Caco-2 (cell line): ENCODE measurements around the gene INHBA. TPM values are rescaled to one million over a fixed set of nuclear protein-coding genes. Genes with fewer than 3 reads are reported as not detected.

ENCODE experiments used
- BruUV-seq: library from RNA; stranded (reverse); fragments of 400-500 nt; replicated peaks from 2 replicates; lab custom pipeline; 2021; lab: Mats Ljungman, UMichigan
- CTCF ChIA-PET: fragments of 300-600 bp; sonication (Branson Sonifier 250); formaldehyde crosslinking; loops from one replicate; lab custom pipeline; 2022; ENCODE audit warnings: antibody characterized with exemption; lab: Charles Lee
- POLR2A ChIA-PET: fragments of 300-600 bp; sonication (Branson Sonifier 250); formaldehyde crosslinking; loops from one replicate; lab custom pipeline; 2022; ENCODE audit warnings: antibody characterized with exemption; lab: Charles Lee
- DNase-seq, 2 experiments: peaks; one replicate each; pipeline versions ENCODE4 v3.0.0 to v3.0.0-alpha.2; 2020 to 2022
- H3K27me3 ChIP-seq: replicated peaks from 2 replicates; pipeline ENCODE4 v1.6.0; 2011; ENCODE audit warnings: low read length; ENCODE audit not compliant: control insufficient read depth, insufficient read depth
- H3K36me3 ChIP-seq: 2 replicates; pipeline ENCODE4 v1.5.1; 2011; ENCODE audit warnings: low read length; ENCODE audit not compliant: control insufficient read depth, insufficient read depth
- H3K4me1 ChIP-seq: fragments of 250-450 bp; sonication (Bioruptor Pico); 2 replicates; pipeline ENCODE4 v1.5.1; 2020; ENCODE audit warnings: mild to moderate bottlenecking
- H3K4me3 ChIP-seq: 2 replicates; pipeline ENCODE4 v1.5.1; 2011; ENCODE audit warnings: low read depth, mild to moderate bottlenecking, control low read depth, low read length
- H3K9me3 ChIP-seq: fragments of 250-450 bp; sonication (Bioruptor Pico); 2 replicates; pipeline ENCODE4 v1.5.1; 2020; ENCODE audit warnings: mild to moderate bottlenecking, moderate library complexity
- H3K27ac Mint-ChIP-seq: one replicate; pipeline ENCODE4 v1.8.0; 2022; ENCODE audit warnings: mixed read lengths; ENCODE audit not compliant: unreplicated experiment
- H3K27me3 Mint-ChIP-seq: one replicate; pipeline ENCODE4 v1.8.0; 2022; ENCODE audit warnings: mixed read lengths; ENCODE audit not compliant: insufficient read depth, unreplicated experiment
- H3K36me3 Mint-ChIP-seq: one replicate; pipeline ENCODE4 v1.8.0; 2022; ENCODE audit warnings: mild to moderate bottlenecking, mixed read lengths; ENCODE audit not compliant: insufficient read depth, unreplicated experiment
- H3K4me1 Mint-ChIP-seq: one replicate; pipeline ENCODE4 v1.8.0; 2022; ENCODE audit warnings: low read depth, mixed read lengths; ENCODE audit not compliant: unreplicated experiment
- H3K4me3 Mint-ChIP-seq: one replicate; pipeline ENCODE4 v1.8.0; 2022; ENCODE audit warnings: mild to moderate bottlenecking, moderate library complexity, mixed read lengths; ENCODE audit not compliant: unreplicated experiment
- H3K9me3 Mint-ChIP-seq: one replicate; pipeline ENCODE4 v1.8.0; 2022; ENCODE audit warnings: mixed read lengths; ENCODE audit not compliant: unreplicated experiment
- CTCF ChIP-seq, 2 experiments: fragments of 200-600 bp in 1 of 2; IDR thresholded peaks; 1 replicate in 1 of 2; 2 replicates in 1 of 2; pipeline versions ENCODE4 v1.5.1 to v1.8.0; 2011 to 2022; ENCODE audit warnings: antibody characterized with exemption in 1 of 2, control low read depth in 1 of 2, inconsistent platforms in 1 of 2, low read depth in 1 of 2, low read length in 1 of 2, mild to moderate bottlenecking in 1 of 2, moderate library complexity in 1 of 2; ENCODE audit not compliant: insufficient read depth in 1 of 2, severe bottlenecking in 1 of 2, unreplicated experiment in 1 of 2
- intact Hi-C: fragments of 100-400 bp; cut with micrococcal nuclease; formaldehyde crosslinking; loops from one replicate; pipeline ENCODE4 v1.10.0; 2022; ENCODE audit not compliant: unreplicated experiment
- total RNA-seq: library from RNA; stranded (reverse); gene quantifications from 2 replicates; pipeline ENCODE4 v1.2.3, GENCODE V29; 2022

INHBA gene
- total RNA-seq, 1 experiment from 2014 or later = 0.52 TPM

DNA sequence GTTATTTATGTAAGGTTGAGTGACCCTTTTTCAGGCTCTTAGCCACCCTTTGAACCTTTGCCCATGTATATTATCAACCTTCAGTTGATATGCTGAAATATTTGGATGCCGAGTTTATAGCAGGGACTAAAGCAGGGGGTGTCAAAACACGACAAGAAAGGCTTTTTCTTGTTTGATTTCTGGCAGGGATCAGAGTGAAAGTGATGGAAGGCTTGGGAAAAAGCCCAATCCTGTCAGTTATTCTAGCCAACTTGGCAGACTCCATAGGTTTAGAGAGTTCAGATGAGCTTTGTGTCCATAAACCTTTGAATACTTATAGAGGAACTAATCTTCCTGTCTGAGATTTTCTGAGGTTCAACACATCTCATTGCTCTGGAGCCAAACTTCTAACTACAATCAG is 47.5 kb downstream of the INHBA start:
- H3K4me1 ChIP-seq = no peaks in the 10 kb centered on the region
- Mint-ChIP-seq H3K4me3 (no peak overlapping the region), H3K27ac (no peak overlapping the region), H3K36me3 (no peaks in the 10 kb centered on the region), H3K9me3 (no peaks in the 10 kb centered on the region), H3K27me3 (peaks cover 10% of the 10 kb centered on the region), H3K4me1 (no peaks in the 10 kb centered on the region)
- no peak for TF ChIP-seq CTCF (IDR thresholded peaks at IDR 0.05; ENCODE audit: insufficient read depth in 1 of 2, low read depth in 1 of 2, low read length in 1 of 2, severe bottlenecking in 1 of 2, unreplicated experiment in 1 of 2)
- no peaks in the 10 kb centered on the region for H3K27me3 ChIP-seq
- ChIA-PET POLR2A (no interaction called here), CTCF (no interaction called here)
- intact Hi-C loops = no loop called here
- H3K36me3 ChIP-seq = no peaks in the 10 kb centered on the region
- no peaks in the 10 kb centered on the region for H3K9me3 ChIP-seq
- no peak for DNase-seq
- no TSS peak for BruUV-seq
- no peak overlapping the region for H3K4me3 ChIP-seq

DNA sequence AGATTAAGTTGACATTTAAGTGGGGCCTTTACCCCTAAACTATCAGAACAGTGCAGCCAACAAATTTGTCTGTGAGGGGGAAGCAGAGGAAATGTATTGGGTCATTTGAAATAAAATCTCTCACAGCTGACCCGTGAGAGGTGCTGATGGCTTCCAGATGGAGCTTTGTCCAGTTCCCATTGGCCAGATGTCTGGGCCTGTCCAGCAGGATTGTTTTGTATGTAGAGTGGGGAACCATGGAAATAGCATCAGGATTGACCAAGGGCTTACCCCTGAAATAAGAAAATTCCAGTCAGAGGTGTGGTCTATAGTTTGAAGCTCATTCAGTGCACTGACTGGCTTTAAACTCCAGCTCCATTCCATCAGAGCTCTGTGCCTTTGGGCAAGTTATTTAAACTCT is 50.6 kb downstream of the INHBA start:
- H3K36me3 Mint-ChIP-seq = no peaks in the 10 kb centered on the region
- DNase-seq = no peak
- no peaks in the 10 kb centered on the region for H3K9me3 Mint-ChIP-seq
- Histone ChIP-seq H3K27me3 (no peaks in the 10 kb centered on the region), H3K36me3 (no peaks in the 10 kb centered on the region), H3K4me3 (no peak overlapping the region), H3K4me1 (no peaks in the 10 kb centered on the region), H3K9me3 (no peaks in the 10 kb centered on the region)
- peaks cover 11% of the 10 kb centered on the region for H3K27me3 Mint-ChIP-seq
- no TSS peak for BruUV-seq
- H3K4me3 Mint-ChIP-seq = no peak overlapping the region
- no peak for TF ChIP-seq CTCF (IDR thresholded peaks at IDR 0.05; ENCODE audit: insufficient read depth in 1 of 2, low read depth in 1 of 2, low read length in 1 of 2, severe bottlenecking in 1 of 2, unreplicated experiment in 1 of 2)
- intact Hi-C loops = no loop called here
- ChIA-PET POLR2A (no interaction called here), CTCF (interaction anchor here (0.7 kb wide), 1 partner anchor 616 kb away, joined by 3 read pairs; no protein-coding TSS in a partner anchor)
- H3K4me1 Mint-ChIP-seq = no peaks in the 10 kb centered on the region
- no peak overlapping the region for H3K27ac Mint-ChIP-seq

DNA sequence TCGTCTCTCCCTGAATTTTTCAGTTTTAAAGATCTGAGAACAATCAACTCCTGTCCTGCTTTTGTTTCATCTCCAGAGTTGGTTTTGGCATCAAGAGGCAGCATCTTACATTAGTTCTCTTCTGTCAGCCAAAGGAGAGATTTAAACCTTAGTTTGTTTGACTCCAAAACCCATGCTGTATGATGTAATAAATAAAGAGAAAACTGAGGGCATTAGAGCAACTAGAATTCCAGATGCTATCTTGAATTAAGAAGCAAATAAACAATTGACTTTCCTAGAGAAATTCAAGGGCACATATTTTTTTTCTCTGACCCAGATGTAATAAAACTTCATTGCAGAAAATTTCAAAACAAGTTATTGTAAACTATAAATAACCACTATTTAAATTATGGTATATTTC is 54.4 kb downstream of the INHBA start:
- H3K27me3 Mint-ChIP-seq = peaks cover 10% of the 10 kb centered on the region
- H3K4me3 ChIP-seq = no peak overlapping the region
- H3K4me3 Mint-ChIP-seq = no peak overlapping the region
- H3K27ac Mint-ChIP-seq = no peak overlapping the region
- no peaks in the 10 kb centered on the region for H3K9me3 ChIP-seq
- TF ChIP-seq CTCF (IDR thresholded peaks at IDR 0.05; ENCODE audit: insufficient read depth in 1 of 2, low read depth in 1 of 2, low read length in 1 of 2, severe bottlenecking in 1 of 2, unreplicated experiment in 1 of 2) = no peak
- H3K27me3 ChIP-seq = no peaks in the 10 kb centered on the region
- H3K36me3 Mint-ChIP-seq = no peaks in the 10 kb centered on the region
- ChIA-PET POLR2A (no interaction called here), CTCF (no interaction called here)
- H3K4me1 Mint-ChIP-seq = no peaks in the 10 kb centered on the region
- no TSS peak for BruUV-seq
- no peak for DNase-seq
- H3K9me3 Mint-ChIP-seq = no peaks in the 10 kb centered on the region
- H3K36me3 ChIP-seq = no peaks in the 10 kb centered on the region
- H3K4me1 ChIP-seq = no peaks in the 10 kb centered on the region
- intact Hi-C loops = no loop called here
